GM18907 (cell line): ENCODE data around the gene COL6A3.
"Not testable (repeated sequence)": the region's sequence is repeated elsewhere in the genome, so short reads cannot be mapped to it uniquely, and the experiment has no call there.

Experiments
- ATAC-seq: cut with Tn5 transposase; IDR thresholded peaks from one replicate; pipeline ENCODE4 v1.9.1; 2021; ENCODE audit warnings: mild to moderate bottlenecking, moderate library complexity; ENCODE audit not compliant: unreplicated experiment

COL6A3 gene

DNA sequence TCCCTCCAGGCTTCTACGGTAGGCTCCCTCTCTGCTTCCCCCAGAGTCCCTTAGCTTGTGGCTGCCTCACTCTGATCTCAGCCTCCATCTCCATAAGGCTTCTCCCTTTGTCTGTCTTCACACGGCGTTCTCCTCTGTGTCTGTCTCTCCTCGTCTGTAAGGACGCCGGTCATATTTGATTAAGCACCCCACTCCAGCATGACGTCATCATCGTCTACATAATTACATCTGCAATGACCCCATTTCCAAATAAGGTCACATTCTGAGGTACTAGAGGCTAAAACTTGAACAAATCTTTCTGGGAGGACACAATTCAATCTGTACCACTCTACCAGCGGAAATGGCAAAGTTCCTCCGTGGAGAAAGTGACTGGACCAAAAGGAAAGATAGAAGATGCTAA lies 8.3 kb upstream of the COL6A3 start:
- no peak for ATAC-seq

DNA sequence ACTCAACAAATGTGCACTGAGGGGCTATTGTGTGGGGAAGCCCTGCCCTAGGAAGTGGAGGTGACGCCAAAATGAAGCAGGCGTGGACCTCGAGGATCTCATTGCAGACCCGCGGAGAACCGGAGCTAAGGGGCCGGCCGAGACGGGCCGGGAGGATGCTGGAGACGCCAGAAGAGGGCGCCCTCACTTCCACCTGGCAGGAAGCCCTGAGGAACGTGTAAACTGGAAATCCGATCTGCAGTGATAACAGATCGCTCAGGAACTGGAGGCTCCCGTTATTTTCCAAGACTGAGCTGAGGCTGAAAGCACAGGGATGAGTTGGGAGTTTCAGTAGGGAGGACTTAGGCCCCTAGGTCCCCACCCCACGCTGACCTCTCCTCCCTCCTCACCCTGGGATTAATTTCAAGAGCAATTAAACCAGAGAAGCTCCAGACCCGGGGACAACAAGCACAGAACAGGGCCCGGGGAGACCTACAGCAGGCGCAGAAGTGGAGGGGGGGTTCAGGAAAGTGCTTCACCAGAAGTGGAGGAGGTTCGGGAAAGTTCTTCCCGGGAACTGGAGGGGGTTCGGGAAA lies 7.7 kb upstream of the COL6A3 start:
- ATAC-seq, result no peak

DNA sequence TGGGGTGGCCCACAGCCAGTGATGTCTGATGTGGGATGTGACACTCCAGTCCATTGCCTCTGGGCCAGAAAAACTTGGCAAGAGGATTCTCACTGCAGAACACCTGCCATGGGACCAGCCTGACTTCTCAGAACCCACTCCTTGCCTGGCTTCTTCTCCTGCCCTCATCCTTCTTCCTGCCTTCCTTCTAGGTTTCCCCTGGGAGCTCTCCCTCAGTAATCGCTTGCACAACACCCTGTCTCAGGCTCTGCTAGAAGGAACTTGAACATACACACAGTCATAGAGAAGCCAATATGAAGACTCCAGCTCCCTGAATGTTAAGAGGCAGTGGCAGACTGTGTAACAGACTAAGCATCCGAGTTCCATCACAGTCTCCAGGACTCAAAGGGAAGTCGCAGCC lies 4.3 kb upstream of the COL6A3 start:
- no peak for ATAC-seq

DNA sequence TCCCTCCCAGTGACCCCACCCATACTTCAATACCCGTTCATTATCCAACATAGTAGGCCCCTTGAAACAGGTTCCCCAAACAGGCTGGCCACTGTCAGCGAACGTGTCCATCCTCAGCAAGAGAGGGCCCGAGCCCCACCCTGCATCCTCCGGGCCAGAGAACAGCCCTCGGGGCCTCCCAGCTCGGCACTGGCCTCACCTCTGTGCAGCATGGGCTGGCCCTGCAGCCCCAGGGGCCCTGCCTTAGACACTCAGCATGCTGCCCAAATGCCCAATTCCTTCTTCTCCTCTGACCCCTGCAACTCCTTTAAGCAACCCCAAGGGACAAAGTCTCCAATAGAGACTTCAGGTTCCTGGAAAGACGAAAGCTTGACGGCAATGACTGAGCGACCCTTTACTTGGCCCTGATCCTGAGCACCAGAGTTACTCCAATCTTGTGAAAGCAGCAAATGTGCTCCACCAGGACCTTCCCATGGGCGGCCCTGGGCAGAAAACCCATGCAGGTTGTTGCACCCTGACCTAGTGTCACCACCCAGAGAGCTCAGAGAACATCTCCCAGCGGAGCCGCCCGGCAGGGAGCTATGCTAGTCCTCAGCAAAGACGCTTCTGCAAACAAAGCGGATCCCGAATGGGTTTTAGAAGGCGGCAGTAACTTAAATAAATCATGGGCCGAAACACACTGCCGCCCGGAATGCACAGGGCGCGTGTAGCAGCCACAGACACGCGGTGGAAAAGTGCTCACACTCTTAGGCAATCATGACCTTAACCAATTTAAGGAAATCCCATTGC lies 782 bp downstream of the COL6A3 start:
- no peak for ATAC-seq

DNA sequence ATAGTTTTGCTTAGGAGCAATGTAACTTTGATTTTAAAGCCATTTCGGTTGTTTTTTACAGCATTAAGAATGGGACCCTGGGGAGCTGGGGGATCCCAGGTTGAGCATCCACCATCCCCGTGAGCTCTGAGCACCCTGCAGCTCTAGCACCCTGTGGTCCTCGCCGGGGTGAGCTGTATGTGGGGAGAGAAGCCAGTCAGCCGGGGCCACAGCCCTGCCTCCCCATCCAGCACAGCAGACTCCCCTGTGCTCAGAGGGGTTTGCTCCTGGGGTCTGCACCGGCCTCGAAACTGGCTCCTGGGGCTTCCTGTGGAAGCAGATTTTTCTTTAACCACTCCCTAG lies 1.3 kb downstream of the COL6A3 start:
- no peak for ATAC-seq

DNA sequence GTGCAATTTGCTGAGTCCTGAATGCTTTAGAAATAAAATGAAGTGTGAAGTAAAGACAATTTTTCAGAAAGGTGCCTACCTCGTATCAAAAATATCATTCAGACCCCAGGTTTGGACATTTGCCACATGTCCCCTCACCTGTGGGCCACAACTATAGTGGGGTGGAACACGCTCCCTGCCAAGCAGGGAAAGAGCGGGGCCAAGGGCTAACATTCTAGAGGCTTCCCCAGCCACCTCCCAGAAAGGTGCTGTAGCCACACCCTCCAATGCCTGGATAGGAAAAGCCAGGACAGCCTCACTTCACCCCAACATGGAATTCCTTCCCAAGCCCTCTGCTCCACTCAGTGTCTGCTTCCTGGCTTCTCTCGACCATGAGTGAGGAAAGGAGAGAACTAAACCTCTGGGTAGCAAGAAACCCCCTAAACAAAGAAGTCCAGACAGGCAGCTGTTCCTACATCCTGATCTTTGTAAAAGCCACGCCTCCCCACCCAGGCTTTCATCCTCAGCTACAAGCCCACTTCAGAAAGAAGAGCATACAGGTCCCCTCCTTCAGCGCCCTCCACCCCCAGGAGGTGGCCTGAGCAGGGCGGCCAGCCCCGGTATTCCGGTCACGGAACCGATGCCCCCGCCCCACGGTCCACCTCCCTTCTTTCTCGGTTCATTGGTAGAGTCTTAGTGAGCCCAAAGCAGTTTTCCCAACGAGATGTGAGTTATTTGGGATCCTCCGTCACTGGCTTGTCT lies 2.1 kb downstream of the COL6A3 start:
- no peak for ATAC-seq

DNA sequence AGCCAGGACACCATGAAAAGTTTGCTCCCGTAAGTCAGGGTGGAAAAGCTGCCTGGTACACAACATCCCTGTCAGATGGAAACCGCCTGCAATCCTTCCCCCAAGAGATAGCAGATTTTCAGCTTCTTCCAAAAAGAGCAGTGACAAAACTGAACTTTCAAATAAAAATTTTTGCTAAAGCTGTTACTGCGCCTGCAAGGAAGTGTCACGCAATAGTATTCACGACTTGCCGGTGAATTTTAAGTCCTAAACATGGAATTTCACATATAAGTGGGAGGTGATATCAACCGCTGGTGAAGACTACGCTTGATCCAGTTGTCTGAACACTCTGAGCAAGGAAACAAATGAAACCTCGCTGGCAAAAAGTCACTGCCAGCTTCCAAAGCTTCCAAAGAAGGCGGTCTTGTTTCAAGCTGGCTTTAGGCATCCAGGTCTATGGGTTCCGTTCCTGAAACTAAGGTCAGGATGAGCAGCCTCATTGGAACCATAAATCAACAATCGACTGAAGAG lies 2.8 kb downstream of the COL6A3 start:
- ATAC-seq, result no peak

DNA sequence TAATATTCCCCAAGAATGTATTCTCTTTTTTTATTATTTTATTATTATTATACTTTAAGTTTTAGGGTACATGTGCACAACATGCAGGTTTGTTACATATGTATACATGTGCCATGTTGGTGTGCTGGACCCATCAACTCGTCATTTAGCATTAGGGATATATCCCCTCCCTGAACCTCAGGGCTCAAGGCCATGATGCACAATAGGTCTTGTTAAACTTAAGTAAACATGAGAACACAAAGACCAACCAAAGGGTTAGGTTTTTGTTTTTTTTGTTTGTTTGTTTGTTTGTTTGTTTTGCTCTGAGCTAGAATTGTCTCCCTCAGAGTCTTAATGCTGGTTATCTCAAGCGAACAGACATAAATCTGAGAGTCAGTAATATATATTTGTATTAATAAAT lies 4.7 kb downstream of the COL6A3 start:
- ATAC-seq, result not testable (repeated sequence)

DNA sequence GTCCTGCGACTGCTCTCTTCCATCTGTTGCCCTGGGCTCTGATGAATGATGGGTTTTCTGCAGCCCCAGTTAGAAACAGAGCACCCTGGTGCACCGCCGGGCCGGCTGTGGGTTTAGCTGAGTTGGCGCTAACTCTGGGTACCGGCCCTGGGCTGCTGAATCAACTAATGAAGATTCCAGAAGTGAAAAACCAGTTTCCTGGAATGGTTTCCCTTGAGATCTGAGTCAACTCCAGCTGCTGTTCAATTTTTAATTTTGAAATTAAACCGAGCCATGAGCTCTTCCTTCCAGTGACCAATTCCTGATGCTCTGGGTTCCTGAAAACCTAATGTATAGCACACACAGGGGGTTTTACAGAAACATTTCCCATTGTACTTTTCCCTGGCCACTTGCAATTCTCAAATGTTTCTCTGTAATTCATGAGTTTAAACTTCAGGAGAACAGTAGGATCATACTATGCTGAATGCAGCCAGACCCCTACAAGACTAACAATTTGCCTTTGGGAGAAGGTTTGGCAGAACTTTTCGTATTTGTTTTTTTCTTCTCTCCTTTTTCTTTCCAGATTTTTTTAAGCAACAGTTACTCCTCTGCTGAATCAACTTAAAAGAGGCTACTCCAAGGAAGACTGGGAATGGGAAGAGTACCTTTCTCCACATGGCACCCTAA lies 5.5 kb downstream of the COL6A3 start:
- no peak for ATAC-seq

DNA sequence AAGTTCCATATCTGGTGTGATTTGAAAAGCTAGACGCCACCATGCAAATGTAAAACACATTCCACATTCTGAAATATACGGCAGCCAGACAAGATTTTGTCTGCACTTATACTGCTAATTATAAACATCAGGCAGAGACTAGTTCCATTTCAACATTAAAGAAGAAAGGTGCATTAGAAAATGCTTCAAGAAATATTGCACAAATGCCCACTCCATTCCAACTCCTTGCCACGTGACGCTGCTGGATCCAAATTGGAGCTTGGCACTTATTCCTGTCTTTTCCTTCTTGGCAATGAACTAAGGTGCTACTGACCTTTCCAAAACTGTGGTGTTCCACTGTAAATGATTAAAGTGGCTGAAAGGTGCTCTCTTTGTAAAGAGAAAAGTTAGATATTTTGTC lies 6.3 kb downstream of the COL6A3 start:
- no peak for ATAC-seq

DNA sequence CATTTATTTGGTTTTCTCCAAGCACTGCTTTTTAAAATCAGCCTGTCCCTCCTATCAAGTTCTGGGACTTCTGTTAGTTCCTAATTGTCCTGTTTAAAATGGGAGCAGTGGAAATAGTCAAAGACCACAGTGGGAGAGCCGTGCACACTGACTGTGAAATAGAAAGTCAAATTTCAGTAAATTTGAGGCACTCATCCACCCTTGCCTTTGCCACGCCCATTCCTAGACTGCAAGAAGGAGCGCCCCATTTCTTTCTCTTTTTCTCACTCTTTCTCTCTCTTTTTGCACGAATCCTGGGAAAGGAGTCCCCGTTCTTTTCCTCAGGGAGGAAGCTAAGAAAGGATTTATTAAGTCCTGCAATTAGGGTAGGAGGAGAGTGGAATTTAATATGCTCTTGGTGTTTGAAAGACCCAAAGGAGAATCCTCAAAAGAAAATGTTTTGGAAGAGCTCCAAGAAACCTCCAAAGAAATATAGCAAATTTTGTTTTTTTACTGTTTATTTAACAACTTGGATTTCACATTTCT lies 7.5 kb downstream of the COL6A3 start:
- no peak for ATAC-seq

DNA sequence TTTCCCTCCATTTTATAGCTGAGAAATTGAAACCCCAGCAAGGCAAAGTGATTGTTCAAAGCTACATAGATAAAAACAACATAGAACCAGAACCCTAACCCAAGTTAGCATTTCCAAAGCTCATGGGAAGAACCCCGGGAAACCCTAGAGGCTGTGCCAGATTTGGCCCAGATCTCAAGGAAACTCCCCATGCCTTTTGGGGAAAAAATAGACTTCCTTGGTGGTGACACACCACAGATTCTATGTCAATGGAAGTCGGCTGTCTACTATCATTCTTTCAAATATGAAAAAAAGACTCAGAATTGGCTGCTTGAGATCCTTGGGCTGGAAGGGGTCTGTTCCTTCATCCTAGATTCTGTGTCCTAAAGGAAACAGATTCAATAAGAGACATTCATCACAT lies 8.4 kb downstream of the COL6A3 start:
- no peak for ATAC-seq

DNA sequence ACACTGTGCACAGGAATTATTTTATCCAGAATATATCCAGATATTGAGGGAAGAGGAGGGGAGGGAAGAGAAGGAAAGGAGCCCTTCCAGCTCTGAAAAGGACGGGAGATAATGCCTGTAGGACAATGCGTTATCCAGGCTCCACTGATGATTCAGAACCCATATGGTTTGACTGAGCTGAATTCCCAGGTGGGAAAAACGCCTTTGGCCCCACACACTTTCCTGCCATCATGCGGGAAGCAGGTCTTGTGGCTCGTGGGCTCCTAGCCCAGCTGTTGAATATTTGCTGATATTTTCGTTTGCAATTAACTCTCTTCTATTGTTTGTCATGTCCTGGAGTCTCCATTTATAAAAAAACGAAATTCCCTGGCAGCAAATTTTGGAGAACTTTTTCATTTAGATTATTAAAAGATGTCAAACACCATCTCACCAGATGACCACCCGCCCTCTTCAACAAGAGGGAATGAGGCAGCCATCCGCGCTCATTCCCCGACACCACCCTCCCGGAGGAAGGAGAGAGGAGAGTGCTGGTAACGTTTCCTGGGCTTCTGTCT lies 8.9 kb downstream of the COL6A3 start:
- ATAC-seq, result no peak

DNA sequence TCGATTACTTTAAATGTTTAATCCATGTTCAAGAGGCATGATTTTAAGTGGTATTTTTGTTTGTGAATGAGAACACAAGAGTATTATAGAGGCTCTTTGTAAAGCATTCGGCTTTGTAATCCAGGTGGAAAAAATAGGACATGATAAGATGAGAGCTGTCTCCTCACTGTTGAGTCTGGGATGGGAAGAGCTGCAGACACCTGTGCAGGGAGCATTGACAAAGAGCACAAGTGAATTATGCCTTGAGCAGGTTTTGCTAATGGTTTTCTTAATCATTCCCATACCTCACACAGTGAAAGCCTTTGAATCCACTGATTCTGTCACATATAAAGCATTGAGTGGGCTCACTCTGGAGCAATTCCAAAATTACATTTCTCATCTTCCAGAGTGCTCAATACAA lies 9.6 kb downstream of the COL6A3 start:
- ATAC-seq, result no peak

DNA sequence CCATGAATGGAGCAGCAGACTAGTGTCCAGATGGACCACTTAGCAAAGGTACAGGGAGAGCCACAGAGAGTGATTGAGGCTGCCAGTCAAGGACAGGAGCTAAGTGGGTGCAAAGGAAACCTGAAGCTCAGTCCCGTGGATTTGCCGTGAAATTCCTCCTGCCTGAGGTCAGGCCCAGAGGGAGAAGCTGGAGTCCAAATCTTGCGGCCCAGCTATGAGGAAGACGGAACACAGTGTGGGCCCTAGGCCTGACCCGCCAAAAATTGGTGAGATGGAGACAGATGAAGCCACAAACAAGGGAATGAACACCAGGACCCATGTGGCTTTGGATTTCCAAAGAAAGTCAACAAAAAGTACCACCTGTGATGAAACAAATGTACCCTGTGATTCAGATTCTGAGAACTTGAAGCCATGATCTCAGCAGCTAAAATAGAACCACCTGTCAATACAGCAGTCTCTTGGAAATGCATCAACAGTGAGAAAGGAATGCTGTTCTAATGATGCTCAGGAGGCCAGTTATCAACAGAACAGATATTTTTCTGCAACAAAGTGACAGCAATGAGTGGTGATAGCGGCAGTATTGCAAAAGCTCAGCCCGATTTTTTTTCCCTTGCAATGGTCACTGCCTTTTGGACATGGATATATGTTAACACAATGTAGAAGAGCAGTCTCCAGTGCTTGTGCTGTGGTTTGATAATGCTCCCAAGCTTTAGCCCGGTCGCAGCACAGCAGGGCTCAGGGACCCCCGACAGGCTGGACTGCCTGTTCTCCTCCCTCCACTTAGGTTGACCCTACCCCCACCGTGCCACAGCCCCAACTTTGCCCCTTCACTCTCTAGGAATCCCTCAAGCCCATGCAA lies 10.7 kb downstream of the COL6A3 start:
- no peak for ATAC-seq

DNA sequence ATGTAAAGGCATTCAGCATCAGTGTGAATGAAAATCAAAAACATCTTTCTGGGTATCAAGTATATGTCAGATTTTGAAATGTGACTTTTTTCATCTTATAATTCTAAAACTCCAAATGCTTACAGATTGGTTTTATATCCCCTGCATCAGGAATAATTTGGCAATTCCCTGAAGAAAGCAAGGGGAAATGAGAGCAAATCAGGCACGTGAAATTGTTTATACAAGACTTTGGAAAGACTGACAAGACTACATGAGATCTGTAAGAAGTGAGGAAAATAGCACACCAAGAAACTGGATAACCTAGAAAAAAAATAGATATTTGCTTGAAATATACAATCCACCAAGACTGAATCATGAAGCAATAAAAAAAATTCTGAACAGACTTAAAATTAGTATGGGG lies 13.8 kb downstream of the COL6A3 start:
- no peak for ATAC-seq

DNA sequence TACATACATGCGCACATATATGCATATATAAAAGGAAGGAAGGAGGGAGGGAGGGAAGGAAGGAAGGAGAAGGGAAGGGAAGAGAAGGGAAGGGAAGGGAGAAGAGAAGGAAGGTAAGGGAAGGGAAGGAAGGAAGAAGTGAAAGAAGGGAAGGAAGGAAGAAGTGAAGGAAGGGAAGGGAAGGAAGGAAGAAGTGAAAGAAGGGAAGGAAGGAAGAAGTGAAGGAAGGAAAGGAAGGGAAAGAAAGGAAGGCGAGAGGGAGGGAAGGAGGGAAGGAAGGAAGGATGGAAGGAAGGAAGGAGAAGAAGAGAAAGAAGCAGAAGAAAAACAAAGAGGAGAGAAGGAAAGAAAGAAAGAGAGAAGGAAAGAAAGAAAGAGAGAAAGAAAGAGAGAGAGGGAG lies 16.9 kb downstream of the COL6A3 start:
- no peak for ATAC-seq

DNA sequence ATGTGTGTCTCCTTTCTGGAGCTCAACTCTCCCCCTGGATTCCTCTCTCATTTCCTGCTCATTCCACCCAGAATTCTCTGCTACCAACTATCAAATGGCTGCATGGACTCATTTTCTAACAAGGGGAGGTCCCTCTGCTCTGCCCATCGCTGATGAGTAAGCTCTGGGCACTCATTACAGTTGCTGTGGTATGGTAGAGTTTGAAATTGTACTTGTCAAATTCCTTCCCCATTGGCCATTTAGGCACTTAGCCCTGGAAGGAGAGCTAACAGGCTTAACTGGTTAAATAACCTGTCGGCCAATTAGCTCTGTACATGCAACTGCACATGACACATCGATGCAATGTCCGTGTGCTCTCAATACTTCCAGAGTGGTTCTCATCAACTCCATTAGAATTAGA lies 20.4 kb downstream of the COL6A3 start:
- ATAC-seq, result no peak

DNA sequence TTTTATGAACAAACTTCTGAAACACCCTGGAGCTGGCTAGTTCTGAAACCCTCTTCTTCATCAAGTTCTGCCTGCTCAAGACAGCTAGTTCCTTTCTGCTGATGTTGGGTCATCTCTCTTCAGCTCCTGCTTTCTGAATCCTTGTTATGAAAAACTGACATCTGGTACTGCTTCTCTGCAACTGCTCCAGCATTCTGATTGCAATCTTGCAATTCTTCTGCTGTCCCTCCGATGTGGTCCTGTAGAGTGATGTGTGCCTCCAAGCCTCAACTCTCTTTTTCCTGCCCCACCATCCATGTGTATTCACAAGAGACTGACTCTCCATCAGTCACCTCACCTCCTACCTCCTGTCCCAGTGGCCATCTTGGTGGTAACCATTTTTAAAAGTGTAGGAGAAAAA lies 21.8 kb downstream of the COL6A3 start:
- no peak for ATAC-seq

DNA sequence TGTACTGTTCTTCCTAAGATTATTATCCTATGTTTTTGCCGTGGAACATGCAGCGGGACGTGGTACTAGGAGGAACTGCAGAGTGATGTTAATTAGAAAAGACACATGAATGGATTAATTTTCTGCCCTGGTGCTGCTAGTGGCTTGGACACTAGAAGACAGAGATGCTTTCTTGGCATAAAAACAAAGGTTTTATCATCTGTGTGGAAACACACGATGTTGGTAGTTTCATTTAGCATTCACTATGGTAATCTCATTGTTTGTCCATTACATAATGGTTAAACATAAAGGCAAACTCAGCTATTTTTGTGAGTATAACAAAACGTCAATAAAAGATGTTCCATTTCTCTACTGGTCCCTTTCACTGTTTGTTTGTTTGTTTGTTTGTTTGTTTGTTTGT lies 22.8 kb downstream of the COL6A3 start:
- no peak for ATAC-seq
